AG04450 (cell line): ENCODE measurements around the gene OSER1. TPM values are rescaled to one million over a fixed set of nuclear protein-coding genes. Genes with fewer than 3 reads are reported as not detected.
A peak's percentile ranks its signal among the peaks of the same experiment; 100 is the strongest.

ENCODE experiments used
- CTCF ChIA-PET: fragments of 300-600, 350-600 bp; formaldehyde crosslinking; extraction: SDS; loops from one replicate; lab custom pipeline; 2022; ENCODE audit warnings: antibody characterized with exemption, inconsistent platforms; lab: Charles Lee
- POLR2A ChIA-PET: fragments of 350-600 bp; formaldehyde crosslinking; extraction: SDS; loops from one replicate; lab custom pipeline; 2021; ENCODE audit warnings: antibody characterized with exemption, inconsistent platforms; lab: Yijun Ruan, JAX
- DNase-seq: peaks from one replicate; pipeline ENCODE4 v3.0.0-alpha.2; 2011; ENCODE audit warnings: low read depth, low spot score
- H3K27ac ChIP-seq: one replicate; pipeline ENCODE4 v1.5.1; 2012; ENCODE audit warnings: low read depth, low read length, control low read depth
- H3K27me3 ChIP-seq: one replicate; pipeline ENCODE4 v1.6.0; 2012; ENCODE audit warnings: low read length; ENCODE audit not compliant: control insufficient read depth, insufficient read depth
- H3K4me3 ChIP-seq: 2 replicates; pipeline ENCODE4 v1.5.1; 2011; ENCODE audit warnings: mild to moderate bottlenecking, low read depth, low read length, control low read depth
- H3K9me3 ChIP-seq: 2 replicates; pipeline ENCODE4 v1.5.1; 2012; ENCODE audit warnings: low read length; ENCODE audit not compliant: control insufficient read depth, insufficient read depth
- CTCF ChIP-seq: IDR thresholded peaks from 2 replicates; pipeline ENCODE4 v1.5.1; 2011; ENCODE audit warnings: low read depth, low read length, control low read depth, inconsistent platforms
- polyA plus RNA-seq: library from polyadenylated mRNA; depleted of rRNA; stranded (reverse); fragments of >200 nt; gene quantifications from 2 replicates; pipeline ENCODE4 v1.2.3, GENCODE V29; 2011

OSER1 gene
- polyA plus RNA-seq, 1 experiment, result 59.3 TPM

- TF ChIP-seq CTCF, result no peak
- Histone ChIP-seq H3K27me3 (no peaks in the 10 kb centered on the region), H3K27ac (peak overlapping the region; percentile 88), H3K9me3 (no peaks in the 10 kb centered on the region), H3K4me3 (peak overlapping the region; percentile 26)
- CTCF ChIA-PET, result interaction anchor here (2.0 kb wide), 1 partner anchor 87 kb away, joined by 4 read pairs; no protein-coding TSS in a partner anchor
- peak; percentile 74 for DNase-seq
- POLR2A ChIA-PET, result no interaction called here
Measured at GRCh38 chr20:44204156-44204831, 6.3 kb downstream of the OSER1 start.

GRCh38 chr20:44203161-44203560, 7.4 kb downstream of the OSER1 start:
- DNase-seq, result no peak
- H3K27me3 ChIP-seq, result no peaks in the 10 kb centered on the region
- no peaks in the 10 kb centered on the region for H3K9me3 ChIP-seq
- ChIA-PET CTCF (interaction anchor here (0.6 to 1.8 kb wide), 3 partner anchors 13 to 513 kb away, joined by 3 to 12 read pairs (median 3); no protein-coding TSS in a partner anchor), POLR2A (no interaction called here)
- no peak for TF ChIP-seq CTCF
- H3K4me3 ChIP-seq, result no peak overlapping the region
- peak overlapping the region; percentile 34 for H3K27ac ChIP-seq

DNA sequence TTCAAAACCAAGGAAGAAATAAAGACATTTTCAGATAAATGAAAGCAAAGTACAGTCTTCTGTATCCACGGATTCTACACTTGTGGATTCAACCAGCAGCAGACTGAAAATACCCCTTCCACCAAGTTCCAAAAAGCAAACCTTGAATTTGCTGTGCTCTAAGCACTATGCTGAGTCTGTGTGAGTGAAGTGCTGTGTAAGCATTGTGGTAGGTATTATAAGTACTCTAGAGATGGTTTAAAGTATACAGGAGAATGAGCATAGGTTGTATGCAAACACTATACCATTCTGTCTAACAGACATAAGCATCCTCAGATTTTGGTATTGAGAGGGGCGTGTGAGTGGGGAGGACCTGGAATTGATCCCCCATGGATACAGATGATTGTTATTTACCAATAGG, 9.6 kb downstream of the OSER1 start:
- TF ChIP-seq CTCF, result no peak
- ChIA-PET POLR2A (no interaction called here), CTCF (no interaction called here)
- DNase-seq, result no peak
- Histone ChIP-seq H3K4me3 (no peak overlapping the region), H3K9me3 (no peaks in the 10 kb centered on the region), H3K27me3 (no peaks in the 10 kb centered on the region), H3K27ac (no peak overlapping the region)

DNA sequence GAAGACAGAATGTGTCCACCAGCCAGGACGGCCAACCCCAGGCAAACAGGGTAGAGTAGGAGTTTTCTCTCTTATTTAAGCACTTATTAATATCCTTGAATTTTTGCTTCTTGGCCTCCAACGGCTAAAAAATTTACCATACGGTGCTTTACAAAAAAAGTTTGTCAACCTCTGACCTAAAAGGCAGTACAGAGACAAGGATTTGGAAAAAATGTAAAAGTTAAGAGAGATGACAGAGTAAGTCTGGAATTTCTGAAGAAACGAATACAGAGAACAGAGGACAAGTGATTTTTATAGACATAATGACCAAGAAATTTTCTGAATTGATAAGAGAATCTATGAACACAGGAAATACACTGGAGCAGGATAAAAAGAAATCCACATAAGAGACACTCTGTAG, 10.2 kb downstream of the OSER1 start:
- CTCF ChIA-PET, result interaction anchor here (2.6 kb wide), 1 partner anchor 11 kb away, joined by 11 read pairs; no protein-coding TSS in a partner anchor
- no peak for DNase-seq
- POLR2A ChIA-PET, result no interaction called here

More for the DNA sequence above, 10.2 kb downstream of the OSER1 start:
- H3K27me3 ChIP-seq, result no peaks in the 10 kb centered on the region
- no peaks in the 10 kb centered on the region for H3K9me3 ChIP-seq
- no peak overlapping the region for H3K4me3 ChIP-seq
- no peak overlapping the region for H3K27ac ChIP-seq
- no peak for TF ChIP-seq CTCF
